NCI-H510A (cell line): Measurements from ENCODE around the gene ZNF853.
"Not testable (repeated sequence)": the region's sequence is repeated elsewhere in the genome, so short reads cannot be mapped to it uniquely, and the experiment has no call there.

Source experiments
- DNase-seq: peaks from one replicate; lab custom pipeline; 2025; lab: John Stamatoyannopoulos, UW

Gene ZNF853

DNA sequence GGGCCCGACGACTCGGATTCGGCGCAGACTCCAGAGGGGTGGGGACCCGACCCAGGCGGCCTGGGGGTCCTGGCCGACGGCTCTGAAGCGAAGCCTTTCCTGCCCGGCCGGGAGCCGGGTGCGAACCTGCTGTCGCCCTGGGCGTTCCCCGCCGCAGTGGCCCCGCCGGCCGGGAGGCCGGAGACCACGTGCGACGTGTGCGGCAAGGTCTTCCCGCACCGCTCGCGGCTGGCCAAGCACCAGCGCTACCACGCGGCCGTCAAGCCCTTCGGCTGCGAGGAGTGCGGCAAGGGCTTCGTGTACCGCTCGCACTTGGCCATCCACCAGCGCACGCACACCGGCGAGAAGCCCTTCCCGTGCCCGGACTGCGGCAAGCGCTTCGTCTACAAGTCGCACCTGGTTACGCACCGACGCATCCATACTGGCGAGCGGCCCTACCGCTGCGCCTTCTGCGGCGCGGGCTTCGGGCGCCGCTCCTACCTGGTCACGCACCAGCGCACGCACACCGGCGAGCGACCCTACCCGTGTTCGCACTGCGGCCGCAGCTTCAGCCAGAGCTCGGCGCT is 37.1 kb downstream of the ZNF853 start:
- no peak for DNase-seq

GRCh38 chr7:6653071-6654003 is 37.9 kb downstream of the ZNF853 start:
- DNase-seq: no peak

DNA sequence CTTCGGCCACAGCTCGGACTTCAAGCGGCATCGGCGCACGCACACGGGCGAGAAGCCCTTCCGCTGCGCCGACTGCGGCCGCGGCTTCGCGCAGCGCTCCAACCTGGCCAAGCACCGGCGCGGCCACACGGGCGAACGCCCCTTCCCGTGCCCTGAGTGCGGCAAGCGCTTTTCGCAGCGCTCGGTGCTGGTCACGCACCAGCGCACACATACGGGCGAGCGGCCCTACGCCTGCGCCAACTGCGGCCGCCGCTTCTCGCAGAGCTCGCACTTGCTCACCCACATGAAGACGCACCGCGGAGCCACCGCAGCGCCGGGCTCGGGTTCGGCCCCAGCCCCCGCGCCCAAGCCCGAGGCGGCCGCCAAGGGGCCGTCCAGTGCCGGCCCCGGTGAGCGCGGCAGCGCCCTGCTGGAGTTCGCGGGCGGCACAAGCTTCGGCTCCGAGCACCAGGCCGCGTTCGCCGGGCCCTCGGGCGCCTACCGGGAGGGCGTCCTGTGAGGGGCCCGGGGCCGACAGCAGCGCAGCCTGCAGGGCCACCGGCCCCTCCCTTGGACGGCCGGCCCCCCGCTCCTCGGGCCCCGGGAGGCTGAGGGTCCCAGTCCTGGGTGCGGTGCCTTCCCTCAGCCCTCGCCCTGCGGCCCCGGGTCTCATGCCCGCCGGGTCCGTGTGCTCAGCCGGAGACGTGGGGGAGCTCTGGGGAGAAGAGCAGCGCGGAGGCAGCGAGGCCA is 38.9 kb downstream of the ZNF853 start:
- DNase-seq: no peak

DNA sequence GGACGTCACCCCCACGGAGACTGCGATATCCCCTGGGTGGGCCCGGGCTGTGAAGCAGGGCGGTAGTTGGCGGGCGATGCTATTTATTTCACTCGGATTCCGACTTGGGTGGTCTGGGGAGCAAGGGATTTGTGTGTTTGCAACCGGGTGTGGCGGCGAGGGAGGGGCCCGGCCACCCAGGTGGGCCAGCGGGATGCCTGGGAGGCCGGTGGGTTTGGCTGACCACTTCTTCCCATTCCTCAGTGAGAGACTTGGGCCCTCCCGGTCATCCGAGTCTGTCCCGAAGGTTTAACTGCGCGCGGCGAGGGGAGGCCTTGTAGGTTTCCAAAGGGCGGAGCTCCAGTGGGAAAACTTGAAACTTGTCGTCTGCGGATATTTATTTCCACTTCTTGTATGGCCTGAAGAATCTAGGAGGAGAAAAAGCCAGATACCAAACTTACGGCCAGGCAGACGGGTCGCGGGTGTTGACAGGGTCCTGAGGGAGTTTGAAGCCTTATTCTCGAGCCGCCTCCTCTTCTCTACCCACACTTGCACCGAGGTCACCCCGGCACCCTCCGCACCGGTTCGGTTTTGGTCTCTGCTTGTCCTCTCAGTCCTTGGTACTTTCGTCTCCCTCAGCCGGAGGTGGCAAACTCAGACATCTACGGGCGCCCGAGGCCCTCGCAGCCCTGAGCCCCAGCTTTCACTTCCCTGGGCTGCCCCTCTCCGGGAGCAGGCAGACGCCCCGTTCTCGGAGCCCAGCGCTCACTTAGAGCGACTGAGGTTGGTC is 39.6 kb downstream of the ZNF853 start:
- no peak for DNase-seq

- no peak for DNase-seq
Measured at GRCh38 chr7:6655636-6656385, 40.4 kb downstream of the ZNF853 start.

GRCh38 chr7:6656413-6656812 is 41.0 kb downstream of the ZNF853 start:
- no peak for DNase-seq

GRCh38 chr7:6658618-6659345 is 43.4 kb downstream of the ZNF853 start:
- DNase-seq: no peak

DNA sequence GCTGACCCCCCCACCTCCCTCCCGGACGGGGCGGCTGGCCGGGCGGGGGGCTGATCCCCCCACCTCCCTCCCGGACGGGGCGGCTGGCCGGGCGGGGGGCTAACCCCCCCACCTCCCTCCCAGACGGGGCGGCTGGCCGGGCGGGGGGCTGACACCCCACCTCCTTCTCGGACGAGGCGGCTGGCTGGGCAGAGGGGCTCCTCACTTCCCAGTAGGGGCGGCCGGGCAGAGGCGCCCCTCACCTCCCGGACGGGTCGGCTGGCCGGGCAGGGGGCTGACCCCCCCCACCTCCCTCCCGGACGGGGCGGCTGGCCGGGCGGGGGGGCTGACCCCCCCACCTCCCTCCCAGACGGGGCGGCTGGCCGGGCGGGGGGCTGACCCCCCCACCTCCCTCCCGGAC is 55.4 kb downstream of the ZNF853 start:
- not testable (repeated sequence) for DNase-seq
